ENCODE results near the gene NBPF1.
"Not testable (repeated sequence)": the region's sequence is repeated elsewhere in the genome, so short reads cannot be mapped to it uniquely, and the experiment has no call there.

The NBPF1 gene

GRCh38 chr1:16534829-16535456 is 78.4 kb downstream of the NBPF1 start:
- H3K4me3 Mint-ChIP-seq: peak overlapping the region; percentile 63
- not testable (repeated sequence) for H3K9me3 Mint-ChIP-seq; H3K36me3 Mint-ChIP-seq (ENCODE audit: low read depth)
- H3K4me1 Mint-ChIP-seq (ENCODE audit: low read depth): peaks cover 10% of the 10 kb centered on the region
- DNase-seq: peak; percentile 78
- peaks cover 46% of the 10 kb centered on the region for H3K27me3 Mint-ChIP-seq
- peak overlapping the region; percentile 87 for H3K27ac Mint-ChIP-seq

- not testable (repeated sequence) for H3K27ac Mint-ChIP-seq; H3K36me3 Mint-ChIP-seq (ENCODE audit: low read depth); H3K9me3 Mint-ChIP-seq
- DNase-seq: peak; percentile 40
- peak overlapping the region; percentile 33 for H3K4me3 Mint-ChIP-seq
- peaks cover 50% of the 10 kb centered on the region for H3K27me3 Mint-ChIP-seq
- H3K4me1 Mint-ChIP-seq (ENCODE audit: low read depth): peaks cover 10% of the 10 kb centered on the region
Observed at GRCh38 chr1:16534239-16534828, 79.0 kb downstream of the NBPF1 start.

GRCh38 chr1:16532235-16532991 is 81.0 kb downstream of the NBPF1 start:
- Mint-ChIP-seq H3K27me3 (peaks cover 51% of the 10 kb centered on the region), H3K4me1 (ENCODE audit: low read depth) (peaks cover 10% of the 10 kb centered on the region)
- not testable (repeated sequence) for H3K36me3 Mint-ChIP-seq (ENCODE audit: low read depth); H3K9me3 Mint-ChIP-seq; H3K27ac Mint-ChIP-seq; DNase-seq; H3K4me3 Mint-ChIP-seq

GRCh38 chr1:16528338-16528737 is 85.0 kb downstream of the NBPF1 start:
- H3K4me1 Mint-ChIP-seq (ENCODE audit: low read depth); H3K4me3 Mint-ChIP-seq; H3K27ac Mint-ChIP-seq: not testable (repeated sequence)

GRCh38 chr1:16525769-16526168 is 87.6 kb downstream of the NBPF1 start:
- not testable (repeated sequence) for DNase-seq; H3K27ac Mint-ChIP-seq; H3K4me1 Mint-ChIP-seq (ENCODE audit: low read depth); H3K9me3 Mint-ChIP-seq; H3K4me3 Mint-ChIP-seq; H3K36me3 Mint-ChIP-seq (ENCODE audit: low read depth)
- H3K27me3 Mint-ChIP-seq: peaks cover 38% of the 10 kb centered on the region

More at GRCh38 chr1:16528338-16528737, 85.0 kb downstream of the NBPF1 start:
- not testable (repeated sequence) for H3K36me3 Mint-ChIP-seq (ENCODE audit: low read depth); H3K9me3 Mint-ChIP-seq; DNase-seq
- peaks cover 47% of the 10 kb centered on the region for H3K27me3 Mint-ChIP-seq

GRCh38 chr1:16521679-16522078 is 91.7 kb downstream of the NBPF1 start:
- not testable (repeated sequence) for DNase-seq; H3K9me3 Mint-ChIP-seq; H3K4me1 Mint-ChIP-seq (ENCODE audit: low read depth); H3K27ac Mint-ChIP-seq; H3K4me3 Mint-ChIP-seq; H3K36me3 Mint-ChIP-seq (ENCODE audit: low read depth)
- peaks cover 57% of the 10 kb centered on the region for H3K27me3 Mint-ChIP-seq

GRCh38 chr1:16521288-16521583 is 92.1 kb downstream of the NBPF1 start:
- no peaks in the 10 kb centered on the region for H3K36me3 Mint-ChIP-seq (ENCODE audit: low read depth)
- no peak overlapping the region for H3K4me3 Mint-ChIP-seq
- peaks cover 7% of the 10 kb centered on the region for H3K4me1 Mint-ChIP-seq (ENCODE audit: low read depth)
- H3K27ac Mint-ChIP-seq: no peak overlapping the region
- H3K9me3 Mint-ChIP-seq: no peaks in the 10 kb centered on the region
- H3K27me3 Mint-ChIP-seq: peaks cover 55% of the 10 kb centered on the region
- no peak for DNase-seq

GRCh38 chr1:16520435-16521287 is 92.7 kb downstream of the NBPF1 start:
- DNase-seq; H3K9me3 Mint-ChIP-seq; H3K4me1 Mint-ChIP-seq (ENCODE audit: low read depth); H3K36me3 Mint-ChIP-seq (ENCODE audit: low read depth): not testable (repeated sequence)
- H3K27ac Mint-ChIP-seq: peak overlapping the region; percentile 66
- H3K27me3 Mint-ChIP-seq: peaks cover 52% of the 10 kb centered on the region
- peak overlapping the region; percentile 30 for H3K4me3 Mint-ChIP-seq

- H3K4me3 Mint-ChIP-seq; H3K9me3 Mint-ChIP-seq; DNase-seq; H3K4me1 Mint-ChIP-seq (ENCODE audit: low read depth); H3K27ac Mint-ChIP-seq; H3K36me3 Mint-ChIP-seq (ENCODE audit: low read depth): not testable (repeated sequence)
- H3K27me3 Mint-ChIP-seq: peaks cover 43% of the 10 kb centered on the region
Observed at GRCh38 chr1:16519255-16519951, 94.0 kb downstream of the NBPF1 start.

- H3K9me3 Mint-ChIP-seq; H3K27ac Mint-ChIP-seq; DNase-seq; H3K4me1 Mint-ChIP-seq (ENCODE audit: low read depth); H3K36me3 Mint-ChIP-seq (ENCODE audit: low read depth); H3K4me3 Mint-ChIP-seq: not testable (repeated sequence)
- peaks cover 40% of the 10 kb centered on the region for H3K27me3 Mint-ChIP-seq
Observed at GRCh38 chr1:16518913-16519254, 94.5 kb downstream of the NBPF1 start.

- not testable (repeated sequence) for DNase-seq; H3K36me3 Mint-ChIP-seq (ENCODE audit: low read depth); H3K4me1 Mint-ChIP-seq (ENCODE audit: low read depth); H3K4me3 Mint-ChIP-seq; H3K9me3 Mint-ChIP-seq; H3K27ac Mint-ChIP-seq
- H3K27me3 Mint-ChIP-seq: peaks cover 40% of the 10 kb centered on the region
Observed at GRCh38 chr1:16516694-16517410, 96.5 kb downstream of the NBPF1 start.

- H3K27me3 Mint-ChIP-seq: peaks cover 16% of the 10 kb centered on the region
- H3K27ac Mint-ChIP-seq; H3K4me3 Mint-ChIP-seq; H3K9me3 Mint-ChIP-seq; H3K36me3 Mint-ChIP-seq (ENCODE audit: low read depth); H3K4me1 Mint-ChIP-seq (ENCODE audit: low read depth): not testable (repeated sequence)
- peak; percentile 89 for DNase-seq
Observed at GRCh38 chr1:16514107-16515055, 99.0 kb downstream of the NBPF1 start, which contains the start of gene RNU1-1. RNU1-1 (minus strand) TSS chr1:16514285.

Measured in activated T-cell treated with anti-CD3 and anti-CD28 coated beads, Interleukin-2, amount 50 U/mL, for 24 hours (primary cell).